Measurements from ENCODE around the gene APBA2.

The APBA2 gene

DNA sequence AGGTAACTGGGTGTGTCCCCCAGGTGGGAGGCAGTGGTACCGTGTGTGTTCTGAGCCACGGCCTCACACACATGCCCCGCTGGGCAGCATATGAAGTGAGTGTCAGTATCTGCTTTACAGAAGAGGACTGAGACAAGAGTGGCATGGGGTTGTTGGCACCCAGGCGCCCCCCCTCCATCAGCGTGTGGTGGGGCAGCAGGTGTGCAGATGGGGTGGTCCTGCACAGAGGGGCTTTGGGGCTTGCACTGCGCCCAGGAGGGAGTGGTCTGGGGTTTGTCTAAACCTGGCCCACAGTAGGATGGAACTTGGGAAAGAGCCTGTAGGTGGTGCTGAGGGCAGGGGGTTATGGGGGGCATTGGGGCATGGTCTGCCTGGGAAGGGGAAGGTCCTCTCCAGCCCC lies 176.0 kb downstream of the APBA2 start:
- no peak for DNase-seq (ENCODE audit: low read depth)

GRCh38 chr15:29062179-29062591 lies 176.4 kb downstream of the APBA2 start:
- DNase-seq (ENCODE audit: low read depth): no peak

DNA sequence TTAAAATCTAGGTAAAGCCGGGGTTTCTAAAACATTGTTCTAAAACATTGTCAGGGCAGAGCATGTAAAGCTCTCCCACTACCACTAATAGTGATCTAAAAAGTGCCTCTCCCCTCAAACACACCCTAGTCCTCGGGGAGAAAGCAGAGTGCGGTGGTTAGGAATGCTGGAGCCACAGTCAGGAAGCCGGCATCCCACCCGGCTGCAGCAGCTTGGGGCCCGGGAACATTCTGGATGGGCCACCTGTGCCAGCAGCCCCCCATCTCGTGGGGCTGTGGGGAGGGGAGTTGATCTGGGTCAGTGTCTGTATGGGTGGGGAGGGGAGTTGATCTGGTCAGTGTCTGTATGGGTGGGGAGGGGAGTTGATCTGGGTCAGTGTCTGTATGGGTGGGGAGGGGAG lies 176.9 kb downstream of the APBA2 start:
- DNase-seq (ENCODE audit: low read depth): no peak

- DNase-seq (ENCODE audit: low read depth): no peak
Measured at GRCh38 chr15:29063646-29064045, 177.9 kb downstream of the APBA2 start.

DNA sequence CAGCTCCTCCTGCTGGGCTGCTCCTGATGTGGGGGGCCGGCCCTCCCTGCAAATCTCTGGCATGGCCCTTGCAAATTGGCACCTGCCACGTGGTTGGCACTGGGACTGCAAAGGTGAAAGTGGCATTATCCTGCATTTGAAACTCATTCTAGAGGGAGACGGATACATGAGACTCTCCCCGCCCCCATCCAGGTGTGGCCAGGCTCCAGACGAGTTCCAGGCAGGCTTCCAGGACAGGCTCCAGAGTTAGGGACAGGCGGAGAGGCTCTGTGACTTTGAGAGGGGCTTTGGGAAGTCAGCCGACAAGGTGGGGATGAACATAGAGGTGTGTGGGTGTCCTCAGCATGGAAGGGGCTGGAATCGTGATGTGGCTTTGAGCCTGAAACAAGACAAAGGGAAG lies 178.5 kb downstream of the APBA2 start:
- no peak for DNase-seq (ENCODE audit: low read depth)

- DNase-seq (ENCODE audit: low read depth): no peak
Measured at GRCh38 chr15:29064731-29065130, 179.0 kb downstream of the APBA2 start.

GRCh38 chr15:29065571-29065970 lies 179.8 kb downstream of the APBA2 start:
- DNase-seq (ENCODE audit: low read depth): no peak

DNA sequence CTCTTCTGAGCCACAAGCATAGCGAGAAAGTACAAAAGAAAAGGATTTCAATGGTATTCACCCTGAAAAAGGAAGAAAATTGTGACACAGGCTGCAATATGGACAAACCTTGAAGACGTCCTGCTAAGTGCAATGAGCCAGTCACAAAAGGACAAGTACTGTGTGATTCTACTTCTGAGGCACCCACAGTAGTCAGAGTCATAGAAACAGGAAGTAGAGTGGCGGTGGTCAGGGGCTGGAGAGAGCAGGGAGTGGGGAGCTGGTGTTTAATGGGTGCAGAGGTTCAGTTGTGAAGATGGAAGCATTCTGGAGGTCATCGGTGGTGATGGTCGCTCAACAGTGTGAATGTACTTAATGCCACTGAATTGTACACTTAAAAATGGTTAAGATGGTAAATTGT lies 180.5 kb downstream of the APBA2 start:
- DNase-seq (ENCODE audit: low read depth): no peak

DNA sequence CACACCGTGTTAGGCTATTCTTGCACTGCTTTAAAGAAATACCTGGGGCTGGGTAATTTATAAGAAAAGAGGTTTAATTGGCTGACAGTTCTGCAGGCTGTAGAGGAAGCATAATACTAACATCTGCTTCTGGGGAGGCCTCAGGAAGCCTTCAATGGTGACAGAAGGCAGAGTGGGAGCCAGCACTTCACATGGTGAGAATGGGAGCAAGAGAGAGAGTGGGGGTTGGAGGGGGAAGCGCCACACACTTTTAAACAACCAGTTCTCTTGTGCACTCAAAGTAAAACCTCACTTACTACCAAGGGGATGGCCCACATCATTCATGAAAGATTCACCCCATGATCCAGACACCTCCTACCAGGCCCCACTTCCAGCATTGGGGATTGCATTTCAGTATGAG lies 181.1 kb downstream of the APBA2 start:
- no peak for DNase-seq (ENCODE audit: low read depth)

DNA sequence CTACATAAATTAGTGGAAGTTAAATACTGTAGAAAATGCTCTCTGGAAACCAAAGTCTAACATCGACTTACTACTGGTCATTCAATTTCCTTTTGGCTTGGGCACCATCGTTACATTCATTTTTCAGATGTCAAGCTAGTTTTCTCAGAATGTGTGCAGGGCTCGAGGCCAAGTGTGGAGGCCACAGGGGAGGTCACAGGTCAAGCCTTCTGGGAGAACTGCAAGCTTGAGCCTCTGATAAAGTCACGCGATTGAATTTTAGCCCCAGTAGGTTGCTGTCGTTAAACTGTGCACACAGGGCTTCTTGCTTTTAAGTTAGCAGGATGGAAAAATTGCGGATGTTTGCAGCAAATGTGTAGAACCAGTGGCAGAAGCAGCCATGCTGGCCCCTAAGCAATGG lies 182.2 kb downstream of the APBA2 start:
- DNase-seq (ENCODE audit: low read depth): no peak

DNA sequence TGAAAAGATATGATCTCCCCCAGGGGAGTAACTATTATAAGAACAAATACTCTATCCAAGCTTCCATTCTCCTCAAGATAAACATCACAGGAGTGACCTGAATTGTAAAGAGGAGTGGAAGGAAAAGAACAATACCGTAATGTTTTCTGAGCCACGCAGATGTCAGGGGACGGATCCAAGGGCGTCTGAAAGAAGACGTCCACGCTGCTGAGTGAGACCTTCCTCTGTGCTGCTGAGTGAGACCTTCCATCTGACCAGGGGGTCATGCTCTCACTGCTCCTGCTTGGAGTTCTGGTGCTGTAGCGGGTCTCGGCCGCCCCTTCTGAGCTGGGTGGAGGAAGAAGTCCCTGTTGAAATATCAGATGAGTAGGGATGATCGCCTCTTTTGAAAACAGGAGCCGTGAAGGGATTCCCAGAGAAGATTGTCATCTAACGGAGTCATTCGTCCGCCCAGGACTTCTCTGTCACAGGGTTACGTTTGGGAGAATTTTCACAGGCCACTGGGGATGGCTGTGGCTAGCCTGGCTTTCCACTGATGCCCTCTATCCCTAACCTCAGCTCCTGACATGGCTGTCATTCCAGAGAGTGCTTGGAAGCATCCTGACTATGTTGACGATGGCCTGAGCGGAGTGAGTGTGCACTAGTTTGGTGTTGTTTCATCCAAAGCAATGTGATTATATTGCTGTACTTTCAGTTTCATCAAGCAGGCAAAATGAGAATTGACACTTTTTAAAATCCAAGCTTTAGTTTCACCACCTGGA lies 184.9 kb downstream of the APBA2 start:
- DNase-seq (ENCODE audit: low read depth): no peak

- DNase-seq (ENCODE audit: low read depth): no peak
Measured at GRCh38 chr15:29071232-29071881, 185.6 kb downstream of the APBA2 start.

GRCh38 chr15:29071882-29072273 lies 186.1 kb downstream of the APBA2 start:
- no peak for DNase-seq (ENCODE audit: low read depth)

DNA sequence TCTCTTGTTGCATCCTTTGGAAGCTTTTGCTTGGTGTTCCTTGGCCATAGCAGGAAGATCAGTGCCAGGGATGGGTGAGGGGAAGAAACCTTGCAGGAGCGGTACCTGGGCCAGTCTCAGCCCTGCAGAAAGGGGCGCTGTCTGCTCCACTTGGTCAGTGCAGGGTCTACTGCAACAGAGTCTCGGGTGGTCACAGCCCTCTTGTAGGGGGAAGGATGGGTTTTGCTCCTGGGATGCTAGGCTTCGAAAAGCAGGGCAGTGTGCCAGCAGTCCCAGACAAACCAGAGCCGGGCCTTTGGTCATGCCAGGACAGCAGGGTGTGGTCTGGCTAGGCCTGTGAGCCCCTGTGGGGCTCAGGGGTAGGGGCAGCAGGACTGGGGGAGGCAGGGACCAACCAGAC lies 186.7 kb downstream of the APBA2 start:
- DNase-seq (ENCODE audit: low read depth): no peak

DNA sequence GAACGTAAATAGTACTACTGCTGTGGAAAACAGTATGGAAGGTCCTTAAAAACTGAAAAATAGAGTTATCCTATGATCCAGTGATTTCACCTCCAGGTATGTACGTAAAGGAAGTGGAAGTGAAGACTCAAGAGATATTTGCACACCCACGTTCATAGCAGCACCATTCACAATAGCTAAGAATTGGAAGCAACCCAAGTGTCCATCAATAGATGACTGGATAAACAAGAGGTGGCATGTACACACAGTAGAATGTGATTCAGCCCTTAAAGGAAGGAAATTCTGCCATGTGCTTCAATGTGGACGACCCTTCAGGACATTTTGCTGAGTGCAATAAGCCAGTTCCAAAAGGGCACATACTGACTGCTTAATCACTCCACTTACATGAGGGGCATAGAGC lies 188.3 kb downstream of the APBA2 start:
- DNase-seq (ENCODE audit: low read depth): no peak

DNA sequence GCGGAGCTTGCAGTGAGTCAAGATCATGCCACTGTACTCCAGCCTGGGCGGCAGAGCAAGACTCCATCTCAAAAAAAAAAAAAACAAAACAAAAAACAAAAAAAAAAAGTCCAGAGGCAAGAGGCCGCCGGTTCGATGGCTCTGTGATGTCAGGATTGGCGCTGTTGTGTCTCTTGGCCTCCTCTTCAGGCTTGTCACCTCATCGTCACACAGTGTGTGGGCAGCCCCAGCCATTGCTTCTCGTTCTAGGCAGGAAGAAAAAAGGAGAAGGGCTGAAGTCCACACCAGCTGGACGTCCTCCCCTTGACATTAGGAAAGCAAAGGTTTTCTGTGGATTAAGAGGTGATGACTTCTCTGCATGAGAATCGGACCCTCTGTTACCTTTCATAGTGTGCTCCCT lies 192.8 kb downstream of the APBA2 start:
- DNase-seq (ENCODE audit: low read depth): no peak

GRCh38 chr15:29079479-29079878 lies 193.7 kb downstream of the APBA2 start:
- no peak for DNase-seq (ENCODE audit: low read depth)

GRCh38 chr15:29081781-29082180 lies 196.0 kb downstream of the APBA2 start:
- DNase-seq (ENCODE audit: low read depth): no peak

GRCh38 chr15:29083161-29083560 lies 197.4 kb downstream of the APBA2 start:
- no peak for DNase-seq (ENCODE audit: low read depth)

- no peak for DNase-seq (ENCODE audit: low read depth)
Measured at GRCh38 chr15:29083858-29084257, 198.1 kb downstream of the APBA2 start.

DNA sequence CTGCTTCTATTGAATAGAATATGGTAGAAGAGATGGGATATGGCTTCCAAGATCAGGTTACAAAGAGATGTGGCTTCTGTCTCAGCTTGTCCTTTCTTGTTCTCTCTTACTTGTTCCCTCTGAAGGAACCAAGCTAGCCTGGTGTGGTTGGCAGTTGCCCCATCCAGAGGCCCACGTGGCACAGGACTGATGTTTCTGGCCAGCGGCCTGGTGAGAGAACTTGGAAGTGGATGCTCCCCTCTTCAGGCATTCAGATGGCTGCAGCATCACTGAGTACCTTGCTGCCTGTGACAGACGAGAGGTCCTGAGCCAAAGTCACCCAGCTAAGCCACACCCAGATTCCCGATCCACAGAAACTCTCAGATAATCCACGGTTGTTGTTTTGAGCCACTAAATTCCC lies 200.2 kb downstream of the APBA2 start:
- DNase-seq (ENCODE audit: low read depth): no peak

GRCh38 chr15:29086891-29087290 lies 201.1 kb downstream of the APBA2 start:
- no peak for DNase-seq (ENCODE audit: low read depth)

GRCh38 chr15:29087521-29088285 lies 201.9 kb downstream of the APBA2 start:
- DNase-seq (ENCODE audit: low read depth): no peak
